IMR-90 (cell line): ENCODE data around the gene SLC2A6. TPM values are rescaled to one million over a fixed set of nuclear protein-coding genes. Genes with fewer than 3 reads are reported as not detected.

Source experiments
- ATAC-seq: fragments of 200-7000 bp; cut with Tn5 transposase; 2 replicates; pipeline ENCODE4 v1.9.1; 2020; ENCODE audit warnings: low read depth, mild to moderate bottlenecking, moderate library complexity
- BruUV-seq: library from RNA; stranded (reverse); fragments of 400-500 nt; replicated peaks from 2 replicates; lab custom pipeline; 2021; lab: Mats Ljungman, UMichigan
- CTCF ChIA-PET: fragments of 300-600 bp; formaldehyde crosslinking; extraction: SDS; loops from one replicate; lab custom pipeline; 2021; ENCODE audit warnings: antibody characterized with exemption; lab: Yijun Ruan, JAX
- POLR2A ChIA-PET: fragments of 300-600 bp; sonication (Branson Sonifier 250); formaldehyde crosslinking; loops from one replicate; lab custom pipeline; 2022; ENCODE audit warnings: antibody characterized with exemption; ENCODE audit not compliant: unreplicated experiment; lab: Charles Lee
- DNase-seq: peaks from one replicate; pipeline ENCODE4 v3.0.0; 2013
- H2AFZ ChIP-seq: replicated peaks from 2 replicates; pipeline ENCODE3; 2013; ENCODE audit warnings: low read length, mild to moderate bottlenecking; ENCODE audit not compliant: poor library complexity
- H2AK5ac ChIP-seq: 2 replicates; pipeline ENCODE4 v1.6.1; 2013; ENCODE audit warnings: low read depth, low read length, inconsistent platforms
- H2AK9ac ChIP-seq: replicated peaks from 2 replicates; pipeline ENCODE3; 2013; ENCODE audit warnings: mild to moderate bottlenecking, low read depth, low read length, moderate library complexity; ENCODE audit not compliant: poor library complexity
- H2BK120ac ChIP-seq: 2 replicates; pipeline ENCODE4 v1.6.1; 2013; ENCODE audit warnings: low read depth, low read length, inconsistent platforms
- H2BK15ac ChIP-seq: 3 replicates; pipeline ENCODE4 v1.6.1; 2013; ENCODE audit warnings: low read depth, low read length, inconsistent platforms
- H2BK20ac ChIP-seq: 2 replicates; pipeline ENCODE4 v1.6.1; 2013; ENCODE audit warnings: low read depth, mild to moderate bottlenecking, inconsistent platforms, low read length, moderate library complexity
- H2BK5ac ChIP-seq: 2 replicates; pipeline ENCODE4 v1.6.1; 2013; ENCODE audit warnings: mild to moderate bottlenecking, low read depth, low read length, inconsistent platforms; ENCODE audit not compliant: poor library complexity, severe bottlenecking
- H3K14ac ChIP-seq: replicated peaks from 2 replicates; pipeline ENCODE4 v1.6.1; 2013; ENCODE audit warnings: low read depth, low read length, inconsistent platforms
- H3K18ac ChIP-seq: 2 replicates; pipeline ENCODE4 v1.6.1; 2013; ENCODE audit warnings: low read depth, low read length, control low read depth
- H3K23ac ChIP-seq: 2 replicates; pipeline ENCODE4 v1.6.1; 2013; ENCODE audit warnings: low read depth, low read length, inconsistent platforms
- H3K27ac ChIP-seq: 2 replicates; pipeline ENCODE4 v1.5.1; 2013; ENCODE audit warnings: mild to moderate bottlenecking, control low read depth, low read length; ENCODE audit not compliant: insufficient read depth
- H3K27me3 ChIP-seq: 2 replicates; pipeline ENCODE4 v1.6.1; 2013; ENCODE audit warnings: low read length; ENCODE audit not compliant: control insufficient read depth, insufficient read depth
- H3K36me3 ChIP-seq: 2 replicates; pipeline ENCODE4 v1.6.1; 2013; ENCODE audit warnings: low read length, mixed read lengths; ENCODE audit not compliant: control insufficient read depth, insufficient read depth
- H3K4ac ChIP-seq: 2 replicates; pipeline ENCODE4 v1.6.1; 2013; ENCODE audit warnings: low read depth, low read length, inconsistent platforms
- H3K4me1 ChIP-seq: 2 replicates; pipeline ENCODE4 v1.6.1; 2013; ENCODE audit warnings: low read length, mixed read lengths; ENCODE audit not compliant: control insufficient read depth, insufficient read depth
- H3K4me2 ChIP-seq: 2 replicates; pipeline ENCODE4 v1.6.1; 2013; ENCODE audit warnings: low read depth, mild to moderate bottlenecking, control low read depth, low read length, moderate library complexity
- H3K4me3 ChIP-seq: 2 replicates; pipeline ENCODE4 v1.5.1; 2013; ENCODE audit warnings: low read depth, mild to moderate bottlenecking, control low read depth, low read length, moderate library complexity; ENCODE audit not compliant: insufficient read depth
- H3K56ac ChIP-seq: 2 replicates; pipeline ENCODE4 v1.6.1; 2013; ENCODE audit warnings: low read length, inconsistent platforms; ENCODE audit not compliant: insufficient read depth; ENCODE audit errors: extremely low read depth
- H3K79me1 ChIP-seq, 2 experiments: 2 replicates each; pipeline ENCODE4 v1.6.1; 2013; ENCODE audit warnings: low read length in 2 of 2, inconsistent platforms in 1 of 2, low read depth in 1 of 2
- H3K9ac ChIP-seq: 2 replicates; pipeline ENCODE4 v1.6.1; 2013; ENCODE audit warnings: low read depth, low read length, control low read depth
- H3K9me1 ChIP-seq: 2 replicates; pipeline ENCODE4 v1.6.1; 2013; ENCODE audit warnings: low read length, inconsistent platforms; ENCODE audit not compliant: insufficient read depth
- H3K9me3 ChIP-seq: 2 replicates; pipeline ENCODE4 v1.6.1; 2013; ENCODE audit warnings: low read length; ENCODE audit not compliant: control insufficient read depth, insufficient read depth
- H4K20me1 ChIP-seq: 2 replicates; pipeline ENCODE4 v1.6.1; 2013; ENCODE audit warnings: low read length, inconsistent platforms; ENCODE audit not compliant: insufficient read depth
- H4K5ac ChIP-seq: 2 replicates; pipeline ENCODE4 v1.6.1; 2013; ENCODE audit warnings: mild to moderate bottlenecking, low read depth, low read length, control low read depth
- H4K8ac ChIP-seq, 2 experiments: 2 replicates each; pipeline ENCODE4 v1.6.1; 2013; ENCODE audit warnings: low read depth in 2 of 2, low read length in 2 of 2, control low read depth in 1 of 2, inconsistent platforms in 1 of 2
- H4K91ac ChIP-seq: 2 replicates; pipeline ENCODE4 v1.6.1; 2013; ENCODE audit warnings: low read depth, low read length, inconsistent platforms; ENCODE audit not compliant: insufficient read depth
- CHD1 ChIP-seq: IDR thresholded peaks from 2 replicates; pipeline ENCODE4 v1.6.1; 2012; ENCODE audit warnings: low read depth, low read length, improper control_type of control experiment
- ELK1 ChIP-seq: fragments of 150-350 bp; IDR thresholded peaks from 2 replicates; pipeline ENCODE4 v1.6.1; 2016; ENCODE audit warnings: low read depth, mild to moderate bottlenecking, low read length, moderate library complexity, borderline replicate concordance
- RAD21 ChIP-seq: IDR thresholded peaks from 2 replicates; pipeline ENCODE4 v1.6.1; 2012; ENCODE audit warnings: low read length, improper control_type of control experiment
- RFX5 ChIP-seq: IDR thresholded peaks from 2 replicates; pipeline ENCODE4 v1.8.0; 2012; ENCODE audit warnings: low read depth, mild to moderate bottlenecking, low read length, moderate library complexity
- WGBS, 2 experiments: methylation state at CpG; one replicate each; pipeline versions ENCODE4 v1.1.5 to v1.1.7; 2013; ENCODE audit warnings: missing lambda C conversion rate in 2 of 2; ENCODE audit not compliant: insufficient read length in 1 of 2; ENCODE audit errors: extremely low coverage in 2 of 2; 5-methylcytosine and 5-hydroxymethylcytosine counted together
- dilution Hi-C: fragments of 300-500 bp; cut with HindIII; formaldehyde crosslinking; loops from one replicate; pipeline ENCODE4 v1.14.3; 2018; ENCODE audit warnings: low sequenced_read_pairs; ENCODE audit not compliant: unreplicated experiment
- in situ Hi-C: fragments of 300-500 bp; cut with MboI; formaldehyde crosslinking; loops from 3 replicates; pipeline ENCODE4 v1.14.3; 2019; ENCODE audit warnings: low sequenced_read_pairs, inconsistent platforms, mixed read lengths
- intact Hi-C: fragments of 100-400 bp; cut with micrococcal nuclease; formaldehyde crosslinking; loops from 2 replicates; pipeline ENCODE4 v1.10.0; 2022
- polyA plus RNA-seq, 3 experiments: library from polyadenylated mRNA; depleted of rRNA; stranded (reverse); fragments of >200 nt; gene quantifications; 2 replicates each; pipeline ENCODE4 v1.2.3, GENCODE V29; 2012; ENCODE audit warnings: low replicate concordance in 1 of 3
- total RNA-seq: library from RNA; depleted of rRNA; stranded (reverse); fragments of >200 nt; gene quantifications from 2 replicates; pipeline ENCODE4 v1.2.3, GENCODE V29; 2012

SLC2A6 gene
- total and polyA plus RNA-seq, 2 of the 4 experiments (the other 2 are of a cell fraction), result 2.9 to 8.5 TPM

DNA sequence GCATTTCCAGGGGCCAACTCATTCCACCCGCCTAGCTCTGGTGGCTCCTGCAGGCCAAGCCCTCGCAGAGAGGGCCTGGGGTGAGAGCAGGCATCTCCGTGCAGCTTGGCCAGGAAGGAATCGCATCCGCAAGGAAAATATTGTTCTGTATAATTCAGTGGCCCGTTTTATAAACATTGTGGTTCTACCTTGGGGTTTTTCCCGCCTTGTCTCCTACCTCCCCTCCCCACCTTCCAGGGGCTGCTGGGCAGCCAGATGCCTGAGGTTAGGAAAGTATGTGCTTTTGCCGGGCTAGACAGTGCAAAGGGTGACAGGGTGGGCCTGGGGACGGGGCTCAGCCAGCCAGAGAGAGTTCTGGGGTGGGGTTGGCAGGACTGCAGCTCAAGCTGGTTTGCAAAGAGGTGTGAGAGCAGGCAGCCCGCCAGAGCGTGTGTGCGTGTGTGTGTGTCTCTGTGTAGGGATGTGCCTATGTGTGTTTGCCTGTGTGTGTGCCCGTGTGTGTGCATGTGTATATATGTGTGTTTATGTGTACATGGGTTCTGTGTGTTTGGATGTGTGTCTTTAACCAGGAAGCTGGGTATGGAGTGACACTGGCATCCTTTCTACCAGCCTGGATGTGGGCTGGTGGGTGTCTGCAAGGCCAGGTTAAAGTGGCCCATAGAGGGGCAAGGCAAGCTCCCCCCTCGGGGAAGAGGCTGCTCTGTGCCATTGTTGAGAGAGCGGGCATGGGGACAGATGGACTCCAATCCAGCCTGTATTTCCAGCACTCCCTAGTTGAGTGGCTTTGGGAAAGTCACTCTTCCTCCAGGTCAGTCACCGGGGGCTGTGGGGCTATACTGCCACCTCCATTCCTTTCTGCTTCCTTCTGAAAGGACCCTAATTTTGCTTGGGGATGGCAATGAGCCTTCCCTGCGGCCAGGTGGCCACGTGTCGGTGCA is 10.6 kb upstream of the SLC2A6 start:
- no peak overlapping the region for H2AK9ac ChIP-seq
- H4K8ac ChIP-seq, result no peak overlapping the region
- H3K9me1 ChIP-seq, result no peaks in the 10 kb centered on the region; the same call in 1 of the 2 replicates
- no peak overlapping the region for H2AFZ ChIP-seq
- H3K4me2 ChIP-seq, result no peak overlapping the region
- no peaks in the 10 kb centered on the region for H3K9me3 ChIP-seq
- no peak overlapping the region for H3K4ac ChIP-seq
- POLR2A ChIA-PET, result no interaction called here
- peak; percentile 50 for ATAC-seq
- H3K79me1 ChIP-seq, result no peaks in the 10 kb centered on the region
- H3K9ac ChIP-seq, result no peak overlapping the region
- H4K20me1 ChIP-seq, result 0 out of 2 replicates have a peak, but pooled peaks cover 5% of the 10 kb centered on the region
- DNase-seq, result peak; percentile 38
- H2AK5ac ChIP-seq, result no peak overlapping the region
- CTCF ChIA-PET, result no interaction called here
- H3K36me3 ChIP-seq, result no peaks in the 10 kb centered on the region
- no peak overlapping the region for H3K56ac ChIP-seq
- BruUV-seq, result no TSS peak
- WGBS, 2 experiments, result 80% methylated on average over 1 of the region's 19 CpGs; no CpG with 5 or more reads in 1 of the 2 experiments
- no peak overlapping the region for H3K14ac ChIP-seq
- H3K27ac ChIP-seq, result no peak overlapping the region
- dilution Hi-C loops, result no loop called here
- no peak overlapping the region for H3K23ac ChIP-seq
- no peak overlapping the region for H4K91ac ChIP-seq
- H3K4me3 ChIP-seq, result no peak overlapping the region
- no peak overlapping the region for H2BK20ac ChIP-seq
- in situ Hi-C loops, result loop anchor here (10.0 to 25.0 kb wide), 2 partner anchors 85 to 452 kb away; partner anchors contain the start of gene GTF3C5
- TF ChIP-seq ELK1 (no peak), RAD21 (no peak), RFX5 (no peak), CHD1 (no peak)
- peaks cover 4% of the 10 kb centered on the region; the same call in 1 of the 2 replicates for H3K4me1 ChIP-seq
- H3K18ac ChIP-seq, result no peak overlapping the region
- no peak overlapping the region for H4K5ac ChIP-seq
- intact Hi-C loops, result no loop called here
- no peak overlapping the region for H2BK120ac ChIP-seq
- no peak overlapping the region for H2BK15ac ChIP-seq
- no peak overlapping the region for H2BK5ac ChIP-seq
- peaks cover 24% of the 10 kb centered on the region; the same call in 1 of the 2 replicates for H3K27me3 ChIP-seq
